ENCODE data around the gene PCF11. TPM values are rescaled to one million over a fixed set of nuclear protein-coding genes. Genes with fewer than 3 reads are reported as not detected.
A peak's percentile ranks its signal among the peaks of the same experiment; 100 is the strongest.

Gene PCF11
- total RNA-seq, 1 experiment from 2014 or later: 41.9 TPM

GRCh38 chr11:83156144-83156995, 561 bp upstream of the PCF11 start:
- RAD21 ChIA-PET (ENCODE audit: low non-redundant PET in 1 of 2, low total read pairs in 2 of 2, uncharacterized antibody in 2 of 2, unreplicated experiment in 2 of 2): no interaction called here
- BruUV-seq (replicated peaks): TSS peak; percentile 97
- TF ChIP-seq CEBPB (IDR thresholded peaks at IDR 0.05; ENCODE audit: low read depth): peak; percentile 99
- TF ChIP-seq, protein P1, sequence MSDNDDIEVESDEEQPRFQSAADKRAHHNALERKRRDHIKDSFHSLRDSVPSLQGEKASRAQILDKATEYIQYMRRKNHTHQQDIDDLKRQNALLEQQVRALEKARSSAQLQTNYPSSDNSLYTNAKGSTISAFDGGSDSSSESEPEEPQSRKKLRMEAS (IDR thresholded peaks at IDR 0.05): peak; percentile 50; the same call in 1 of the 2 replicates
- no peak for TF ChIP-seq ZNF274 (IDR thresholded peaks at IDR 0.05; ENCODE audit: low read depth, low read length)
- TF ChIP-seq EGR1 (IDR thresholded peaks at IDR 0.05; ENCODE audit: low read depth): peak; percentile 67
- no peak for TF ChIP-seq ATF3 (IDR thresholded peaks at IDR 0.05)
- TF ChIP-seq SIN3A (IDR thresholded peaks at IDR 0.05; ENCODE audit: low read depth): peak; percentile 73; the same call in 1 of the 2 replicates
- TF ChIP-seq SP1 (IDR thresholded peaks at IDR 0.05; ENCODE audit: low read depth): peak; percentile 96
- TF ChIP-seq POLR2A (IDR thresholded peaks at IDR 0.05; ENCODE audit: borderline replicate concordance, extremely low read depth, insufficient read depth, insufficient read length): peak; percentile 56
- peak; percentile 88 for TF ChIP-seq POLR2AphosphoS5 (IDR thresholded peaks at IDR 0.05; ENCODE audit: low read depth, low read length)
- no peak for TF ChIP-seq EZH2phosphoT487 (IDR thresholded peaks at IDR 0.05; ENCODE audit: borderline replicate concordance)
- TF ChIP-seq JUND (IDR thresholded peaks at IDR 0.05): 0 out of 2 replicates have a peak, but pooled peaks have one; percentile 12
- no peak for TF ChIP-seq ZFX (IDR thresholded peaks at IDR 0.05)
- TF ChIP-seq TCF7L2 (IDR thresholded peaks at IDR 0.05; ENCODE audit: borderline replicate concordance, extremely low read depth, insufficient read depth, insufficient read length): no peak
- no peak for TF ChIP-seq EZH2 (IDR thresholded peaks at IDR 0.05)
- TF ChIP-seq, protein P2, sequence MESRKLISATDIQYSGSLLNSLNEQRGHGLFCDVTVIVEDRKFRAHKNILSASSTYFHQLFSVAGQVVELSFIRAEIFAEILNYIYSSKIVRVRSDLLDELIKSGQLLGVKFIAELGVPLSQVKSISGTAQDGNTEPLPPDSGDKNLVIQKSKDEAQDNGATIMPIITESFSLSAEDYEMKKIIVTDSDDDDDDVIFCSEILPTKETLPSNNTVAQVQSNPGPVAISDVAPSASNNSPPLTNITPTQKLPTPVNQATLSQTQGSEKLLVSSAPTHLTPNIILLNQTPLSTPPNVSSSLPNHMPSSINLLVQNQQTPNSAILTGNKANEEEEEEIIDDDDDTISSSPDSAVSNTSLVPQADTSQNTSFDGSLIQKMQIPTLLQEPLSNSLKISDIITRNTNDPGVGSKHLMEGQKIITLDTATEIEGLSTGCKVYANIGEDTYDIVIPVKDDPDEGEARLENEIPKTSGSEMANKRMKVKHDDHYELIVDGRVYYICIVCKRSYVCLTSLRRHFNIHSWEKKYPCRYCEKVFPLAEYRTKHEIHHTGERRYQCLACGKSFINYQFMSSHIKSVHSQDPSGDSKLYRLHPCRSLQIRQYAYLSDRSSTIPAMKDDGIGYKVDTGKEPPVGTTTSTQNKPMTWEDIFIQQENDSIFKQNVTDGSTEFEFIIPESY (IDR thresholded peaks at IDR 0.05; ENCODE audit: extremely low read depth, insufficient replicate concordance, low read length): no peak
- TF ChIP-seq ELF1 (IDR thresholded peaks at IDR 0.05; ENCODE audit: borderline replicate concordance, low read depth): peak; percentile 61
- peak; percentile 45; the same call in 1 of the 2 replicates for TF ChIP-seq SRF (IDR thresholded peaks at IDR 0.05; ENCODE audit: low read depth)
- TF ChIP-seq YY1 (IDR thresholded peaks at IDR 0.05; ENCODE audit: extremely low read depth, insufficient replicate concordance, low read depth, low read length): peak; percentile 40
- no peak for TF ChIP-seq FOSL1 (IDR thresholded peaks at IDR 0.05; ENCODE audit: low read depth)
- TF ChIP-seq REST (IDR thresholded peaks at IDR 0.05; ENCODE audit: low read depth): no peak
- TF ChIP-seq RAD21 (IDR thresholded peaks at IDR 0.05; ENCODE audit: low read depth): no peak

More at GRCh38 chr11:83156144-83156995, 561 bp upstream of the PCF11 start:
- Histone ChIP-seq H3K27me3 (ENCODE audit: insufficient read depth, low read length) (no peaks in the 10 kb centered on the region), H3K9me3 (ENCODE audit: control insufficient read depth in 1 of 2, insufficient read depth in 1 of 2, low read depth in 1 of 2, low read length in 2 of 2) (no peaks in the 10 kb centered on the region), H2AFZ (ENCODE audit: low read depth, low read length, poor library complexity, severe bottlenecking) (peak overlapping the region; percentile 72), H3K4me2 (ENCODE audit: low read length) (peak overlapping the region; percentile 86), H3K4me3 (replicated peaks in 1 of 2; ENCODE audit: low read depth in 1 of 2, low read length in 2 of 2) (peak overlapping the region; percentile 65 to 97), H4K20me1 (ENCODE audit: insufficient read depth) (peaks cover 24% of the 10 kb centered on the region; the same call in 1 of the 2 replicates), H3K4me1 (ENCODE audit: control insufficient read depth in 1 of 2, insufficient read depth in 2 of 2, low read length in 2 of 2) (peaks cover 11 to 41% of the 10 kb centered on the region in 2 experiments), H3K27ac (ENCODE audit: low read depth, low read length) (peak overlapping the region; percentile 88), H3K9ac (ENCODE audit: low read length) (peak overlapping the region; percentile 96), H3K36me3 (ENCODE audit: control insufficient read depth in 1 of 2, insufficient read depth in 2 of 2, low read length in 2 of 2) (peaks cover 15 to 19% of the 10 kb centered on the region in 2 experiments; a peak in 3 of 4 replicates), H3K9me2 (ENCODE audit: insufficient read depth) (no peaks in the 10 kb centered on the region), H3K79me2 (ENCODE audit: insufficient read depth, low read length) (peaks cover 44% of the 10 kb centered on the region)
- POLR2A ChIA-PET: interaction anchor here (0.6 to 2.7 kb wide), 12 partner anchors 11 to 255 kb away, joined by 3 to 15 read pairs (median 4); partner anchors contain the start of genes ANKRD42, CCDC90B, DDIAS and PRCP
- ATAC-seq (peak; percentile 89), DNase-seq (ENCODE audit: low read depth, low spot score) (peak; percentile 99)
- intact Hi-C loops (cut with micrococcal nuclease): loop anchor here (1.0 to 5.0 kb wide), 4 partner anchors 36 to 255 kb away; partner anchors contain the start of genes ANKRD42, DDIAS and RAB30
- CTCF ChIA-PET: interaction anchor here (0.7 kb wide), 1 partner anchor 51 kb away, joined by 3 read pairs; no protein-coding TSS in a partner anchor

Measured in HCT116 (cell line).